Sigmoid colon (tissue), 4 donors: Measurements from ENCODE around the gene CLPX.

ENCODE experiments used
- EP300 ChIP-seq, 4 donors: sonication (generic); formaldehyde crosslinking; IDR thresholded peaks; one replicate each; pipeline ENCODE4 v1.6.1; 2017; ENCODE audit warnings: antibody characterized with exemption in 4 of 4
- POLR2A ChIP-seq, 2 donors: fragments of 450-650 bp; IDR thresholded peaks; one replicate each; pipeline ENCODE4 v1.6.1; 2016; ENCODE audit warnings: antibody characterized with exemption in 2 of 2, mild to moderate bottlenecking in 2 of 2, moderate library complexity in 2 of 2
- POLR2AphosphoS5 ChIP-seq, 4 donors: sonication (generic); formaldehyde crosslinking; IDR thresholded peaks; one replicate each; pipeline ENCODE4 v1.6.1; 2017; ENCODE audit warnings: antibody characterized with exemption in 4 of 4
- TF ChIP-seq, protein P1 (sequence below), 4 experiments: fragments of 450-650 bp in 3 of 4; fragments of 200-600 bp in 1 of 4; IDR thresholded peaks; one replicate each; pipeline ENCODE4 v1.5.1; 2016 to 2019; ENCODE audit warnings: antibody characterized with exemption in 4 of 4, mild to moderate bottlenecking in 3 of 4, moderate library complexity in 2 of 4

- TF ChIP-seq, protein P1, sequence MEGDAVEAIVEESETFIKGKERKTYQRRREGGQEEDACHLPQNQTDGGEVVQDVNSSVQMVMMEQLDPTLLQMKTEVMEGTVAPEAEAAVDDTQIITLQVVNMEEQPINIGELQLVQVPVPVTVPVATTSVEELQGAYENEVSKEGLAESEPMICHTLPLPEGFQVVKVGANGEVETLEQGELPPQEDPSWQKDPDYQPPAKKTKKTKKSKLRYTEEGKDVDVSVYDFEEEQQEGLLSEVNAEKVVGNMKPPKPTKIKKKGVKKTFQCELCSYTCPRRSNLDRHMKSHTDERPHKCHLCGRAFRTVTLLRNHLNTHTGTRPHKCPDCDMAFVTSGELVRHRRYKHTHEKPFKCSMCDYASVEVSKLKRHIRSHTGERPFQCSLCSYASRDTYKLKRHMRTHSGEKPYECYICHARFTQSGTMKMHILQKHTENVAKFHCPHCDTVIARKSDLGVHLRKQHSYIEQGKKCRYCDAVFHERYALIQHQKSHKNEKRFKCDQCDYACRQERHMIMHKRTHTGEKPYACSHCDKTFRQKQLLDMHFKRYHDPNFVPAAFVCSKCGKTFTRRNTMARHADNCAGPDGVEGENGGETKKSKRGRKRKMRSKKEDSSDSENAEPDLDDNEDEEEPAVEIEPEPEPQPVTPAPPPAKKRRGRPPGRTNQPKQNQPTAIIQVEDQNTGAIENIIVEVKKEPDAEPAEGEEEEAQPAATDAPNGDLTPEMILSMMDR (IDR thresholded peaks at IDR 0.05): no peak
- no peak for TF ChIP-seq EP300 (IDR thresholded peaks at IDR 0.05)
- TF ChIP-seq POLR2AphosphoS5 (IDR thresholded peaks at IDR 0.05): no peak
- no peak for TF ChIP-seq POLR2A (IDR thresholded peaks at IDR 0.05)
Measured at GRCh38 chr15:65175511-65175910, 9.6 kb downstream of the CLPX start.
